Body of pancreas (tissue), 4 donors: ENCODE data around the gene SCUBE1. TPM values are rescaled to one million over a fixed set of nuclear protein-coding genes. Genes with fewer than 3 reads are reported as not detected.
"Not testable (repeated sequence)": the region's sequence is repeated elsewhere in the genome, so short reads cannot be mapped to it uniquely, and the experiment has no call there.

Experiments
- ATAC-seq: fragments of 150-250 bp; one replicate; pipeline ENCODE4 v1.9.1; 2016
- DNase-seq, 4 donors: peaks; one replicate each; pipeline ENCODE4 v3.0.0-alpha.2; 2019
- H3K27ac ChIP-seq, 4 donors: fragments of 200-600 bp; sonication (generic); 1 replicate in 3 of 4; 2 replicates in 1 of 4; pipeline versions ENCODE4 v1.5.1 to v1.6.1; 2016 to 2019; ENCODE audit warnings: mild to moderate bottlenecking in 1 of 4, mixed read lengths in 1 of 4, moderate library complexity in 1 of 4
- H3K27me3 ChIP-seq, 2 donors: fragments of 200-600 bp; sonication (generic); one replicate each; pipeline ENCODE4 v1.6.0; 2016; ENCODE audit warnings: mild to moderate bottlenecking in 1 of 2
- H3K36me3 ChIP-seq, 2 donors: fragments of 200-600 bp; sonication (generic); replicated peaks in 1 of 2; 2 replicates each; pipeline ENCODE4 v1.5.1; 2016; ENCODE audit warnings: low read depth in 2 of 2; ENCODE audit not compliant: insufficient read depth in 1 of 2
- H3K4me1 ChIP-seq: fragments of 200-600 bp; sonication (generic); one replicate; pipeline ENCODE4 v1.6.0; 2016
- H3K4me3 ChIP-seq, 2 donors: fragments of 200-600 bp; sonication (generic); 1 replicate in 1 of 2; 2 replicates in 1 of 2; pipeline ENCODE4 v1.5.1; 2016 to 2019
- H3K9me3 ChIP-seq, 3 donors: fragments of 200-600 bp; sonication (generic); 1 replicate in 2 of 3; 2 replicates in 1 of 3; pipeline ENCODE4 v1.5.1; 2016
- CTCF ChIP-seq, 7 experiments: fragments of 450-650 bp in 4 of 7; fragments of 200-600 bp in 3 of 7; sonication (generic) in 3 of 7; IDR thresholded peaks; one replicate each; pipeline ENCODE4 v1.5.1; 2016 to 2019; ENCODE audit warnings: antibody characterized with exemption in 7 of 7
- POLR2A ChIP-seq, 3 donors: fragments of 450-650 bp; IDR thresholded peaks; one replicate each; pipeline ENCODE4 v1.6.1; 2016; ENCODE audit warnings: antibody characterized with exemption in 3 of 3, mild to moderate bottlenecking in 2 of 3
- WGBS, 2 donors: methylation state at CpG; one replicate each; pipeline ENCODE4 v1.1.5; 2017; 5-methylcytosine and 5-hydroxymethylcytosine counted together
- intact Hi-C: fragments of 100-400 bp; cut with DNase I; formaldehyde crosslinking; loops from one replicate; pipeline ENCODE4 v1.15.1; 2023
- total RNA-seq, 2 donors: library from RNA; depleted of rRNA; stranded (reverse); fragments of >200 nt; gene quantifications; one replicate each; pipeline ENCODE4 v1.1.0, GENCODE V29; 2016

The SCUBE1 gene
- total RNA-seq, 2 donors from 2014 or later: under 0.01 to 0.26 TPM

DNA sequence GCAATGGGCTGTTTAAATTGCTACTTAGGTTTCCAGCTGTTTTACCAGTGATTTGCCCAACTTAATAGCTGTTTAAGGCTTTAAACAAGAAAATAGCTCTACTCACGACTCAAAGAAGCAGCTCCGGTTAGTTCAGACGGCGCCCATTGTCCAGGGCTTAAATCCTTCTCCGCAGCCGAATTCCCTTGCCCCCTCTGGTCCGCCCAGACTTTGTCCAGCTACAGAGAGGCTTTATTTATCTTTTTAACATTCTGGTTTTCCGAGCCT lies 20.9 kb upstream of the SCUBE1 start:
- intact Hi-C loops: no loop called here
- ATAC-seq (no peak), DNase-seq (no peak)
- H3K4me1 ChIP-seq: no peaks in the 10 kb centered on the region
- H3K36me3 ChIP-seq: no peaks in the 10 kb centered on the region
- H3K4me3 ChIP-seq: no peak overlapping the region
- 69 to 79% methylated on average over 8 of the region's 8 CpGs for WGBS, 2 donors
- H3K27ac ChIP-seq: no peak overlapping the region
- TF ChIP-seq POLR2A (IDR thresholded peaks at IDR 0.05) (no peak), CTCF (IDR thresholded peaks at IDR 0.05) (no peak)
- H3K27me3 ChIP-seq: no peaks in the 10 kb centered on the region
- no peaks in the 10 kb centered on the region for H3K9me3 ChIP-seq

DNA sequence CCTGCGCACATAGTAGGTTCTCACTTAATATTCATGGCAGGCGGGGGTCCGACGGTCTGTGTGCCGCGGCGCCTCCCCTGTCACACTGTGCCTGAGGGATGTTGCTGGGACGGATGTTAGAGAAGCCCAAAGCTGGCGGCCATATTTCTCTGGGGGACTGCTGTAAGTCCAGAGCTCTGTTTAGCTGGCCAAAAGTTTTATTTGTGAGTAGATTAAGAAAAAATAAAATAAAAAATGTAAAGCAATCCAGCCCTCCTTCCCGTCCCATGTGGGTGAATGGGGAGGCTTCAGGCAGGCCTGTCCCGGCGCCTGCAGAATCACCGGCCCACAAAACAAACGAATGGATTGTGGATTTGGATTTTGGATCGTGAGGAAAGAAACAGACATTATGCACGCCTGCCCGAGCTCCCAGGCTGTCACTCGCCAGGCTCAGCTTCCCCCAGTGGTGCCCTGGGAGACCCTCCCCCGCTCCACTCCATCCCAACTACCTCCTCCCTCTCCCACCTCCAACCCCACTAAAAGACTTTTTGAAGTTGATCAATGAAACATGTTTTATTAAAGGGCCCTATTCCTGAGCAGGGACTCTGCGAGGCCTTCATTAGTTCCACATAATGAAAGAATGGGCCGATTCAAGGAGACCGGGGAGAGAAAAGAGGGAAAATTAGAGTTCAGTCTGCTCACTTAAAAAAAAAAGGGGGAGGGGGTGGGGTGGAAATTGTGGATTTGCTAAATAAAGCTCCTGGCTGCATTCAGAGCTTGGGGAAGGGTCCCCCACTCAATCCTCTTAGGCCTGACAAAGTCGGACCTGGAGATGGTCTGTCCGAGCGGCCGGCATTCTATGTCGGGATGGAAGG lies 20.4 kb upstream of the SCUBE1 start:
- intact Hi-C loops: no loop called here
- H3K36me3 ChIP-seq: no peaks in the 10 kb centered on the region
- H3K4me1 ChIP-seq: no peaks in the 10 kb centered on the region
- no peaks in the 10 kb centered on the region for H3K27me3 ChIP-seq
- H3K4me3 ChIP-seq: no peak overlapping the region
- H3K27ac ChIP-seq: no peak overlapping the region
- DNase-seq: no peak
- TF ChIP-seq POLR2A (IDR thresholded peaks at IDR 0.05) (no peak), CTCF (IDR thresholded peaks at IDR 0.05) (no peak)
- no peak for ATAC-seq
- 68 to 71% methylated on average over 27 of the region's 27 CpGs for WGBS, 2 donors
- H3K9me3 ChIP-seq: no peaks in the 10 kb centered on the region

DNA sequence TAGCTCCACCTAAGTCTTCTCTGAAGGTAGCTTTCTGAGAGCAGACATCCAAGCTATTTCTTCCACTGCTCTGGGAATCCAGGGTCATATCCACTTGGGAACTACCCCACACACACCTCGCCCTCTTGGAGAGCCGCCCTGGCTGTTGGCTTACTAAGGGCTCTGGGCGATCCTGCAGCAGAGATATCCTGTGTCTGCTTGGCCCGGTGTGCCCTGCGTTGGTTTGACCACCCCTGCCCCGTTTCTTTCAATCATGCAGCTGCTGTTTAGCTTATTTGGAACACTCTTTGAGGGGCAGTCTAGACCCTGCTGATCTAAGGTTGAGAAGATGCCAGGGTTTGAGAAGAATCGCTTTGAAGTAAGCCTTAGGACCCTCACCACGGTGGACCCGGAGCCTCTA lies 17.4 kb upstream of the SCUBE1 start:
- WGBS, 2 donors: 71 to 83% methylated on average over 9 of the region's 9 CpGs
- DNase-seq: no peak
- no peak for ATAC-seq
- Histone ChIP-seq H3K9me3 (no peaks in the 10 kb centered on the region), H3K4me1 (no peaks in the 10 kb centered on the region), H3K27ac (no peak overlapping the region), H3K36me3 (no peaks in the 10 kb centered on the region), H3K27me3 (no peaks in the 10 kb centered on the region), H3K4me3 (no peak overlapping the region)
- intact Hi-C loops: no loop called here
- TF ChIP-seq CTCF (IDR thresholded peaks at IDR 0.05): no peak
- no peak for TF ChIP-seq POLR2A (IDR thresholded peaks at IDR 0.05)

GRCh38 chr22:43356881-43357280 lies 13.7 kb upstream of the SCUBE1 start:
- no peaks in the 10 kb centered on the region for H3K27me3 ChIP-seq
- no peak overlapping the region for H3K27ac ChIP-seq
- WGBS, 2 donors: 78 to 82% methylated on average over 7 to 11 of the region's 11 CpGs
- DNase-seq (no peak), ATAC-seq (no peak)
- intact Hi-C loops: no loop called here
- TF ChIP-seq CTCF (IDR thresholded peaks at IDR 0.05): no peak
- TF ChIP-seq POLR2A (IDR thresholded peaks at IDR 0.05): no peak
- no peaks in the 10 kb centered on the region for H3K9me3 ChIP-seq
- H3K4me1 ChIP-seq: no peaks in the 10 kb centered on the region
- no peaks in the 10 kb centered on the region for H3K36me3 ChIP-seq
- H3K4me3 ChIP-seq: no peak overlapping the region

GRCh38 chr22:43355688-43356087 lies 12.5 kb upstream of the SCUBE1 start:
- DNase-seq, ATAC-seq, H3K27me3 ChIP-seq, intact Hi-C loops, H3K36me3 ChIP-seq, H3K27ac ChIP-seq, H3K4me1 ChIP-seq, H3K4me3 ChIP-seq, H3K9me3 ChIP-seq: not testable (repeated sequence)
- WGBS, 2 donors: 78 to 85% methylated on average over 10 of the region's 10 CpGs
